Ectodermal cell (in vitro differentiated cells): Measurements from ENCODE around the gene SH3GLB1. TPM values are rescaled to one million over a fixed set of nuclear protein-coding genes. Genes with fewer than 3 reads are reported as not detected.
"Not testable (repeated sequence)": the region's sequence is repeated elsewhere in the genome, so short reads cannot be mapped to it uniquely, and the experiment has no call there.

ENCODE experiments used
- H3K27ac ChIP-seq: 2 replicates; pipeline ENCODE4 v1.7.0; 2013; ENCODE audit warnings: mild to moderate bottlenecking, low read depth, low read length; ENCODE audit not compliant: insufficient read depth, poor library complexity, severe bottlenecking
- H3K27me3 ChIP-seq: 2 replicates; pipeline ENCODE4 v1.7.0; 2013; ENCODE audit warnings: mild to moderate bottlenecking, low read length; ENCODE audit not compliant: insufficient read depth, control insufficient read depth, poor library complexity, severe bottlenecking
- H3K36me3 ChIP-seq: one replicate; pipeline ENCODE4 v1.7.0; 2013; ENCODE audit warnings: low read length; ENCODE audit not compliant: control insufficient read depth, insufficient read depth
- H3K4me1 ChIP-seq: one replicate; pipeline ENCODE4 v1.7.0; 2013; ENCODE audit warnings: low read length; ENCODE audit not compliant: control insufficient read depth, insufficient read depth
- H3K4me3 ChIP-seq: 2 replicates; pipeline ENCODE4 v1.7.0; 2013; ENCODE audit warnings: low read depth, low read length, control low read depth; ENCODE audit not compliant: insufficient read depth
- H3K9me3 ChIP-seq: 2 replicates; pipeline ENCODE4 v1.7.0; 2013; ENCODE audit warnings: mild to moderate bottlenecking, low read length, moderate library complexity; ENCODE audit not compliant: control insufficient read depth
- WGBS, 2 experiments: methylation state at CpG; one replicate each; pipeline ENCODE4 v1.1.7; 2013; ENCODE audit warnings: missing lambda C conversion rate in 2 of 2; 5-methylcytosine and 5-hydroxymethylcytosine counted together
- polyA plus RNA-seq, 4 experiments: library from polyadenylated mRNA; stranded (reverse); fragments of 50-300 nt; gene quantifications; one replicate each; pipeline ENCODE4 v1.2.3, GENCODE V29; 2013

The SH3GLB1 gene
- polyA plus RNA-seq (2013, experiment 1 of 4) = 38.1 TPM
- polyA plus RNA-seq (2013, experiment 2 of 4) = 44.0 TPM
- 29.6 TPM for polyA plus RNA-seq (2013, experiment 3 of 4)
- 37.8 TPM for polyA plus RNA-seq (2013, experiment 4 of 4)

- Histone ChIP-seq H3K9me3 (no peaks in the 10 kb centered on the region), H3K27me3 (no peaks in the 10 kb centered on the region), H3K27ac (peak within 1 kb of the TSS; percentile 92), H3K36me3 (no peaks in the 10 kb centered on the region), H3K4me3 (peak within 1 kb of the TSS; percentile 84), H3K4me1 (peaks cover 8% of the 10 kb centered on the region)
- WGBS, 2 experiments = 0% methylated on average over 71 of the region's 71 CpGs
Measured at GRCh38 chr1:86704458-86704971, at the start of gene SH3GLB1. SH3GLB1 (plus strand) TSS chr1:86704576; CDS start chr1:86704900, 324 bp downstream.

- H3K36me3 ChIP-seq, H3K27ac ChIP-seq, H3K27me3 ChIP-seq, H3K4me3 ChIP-seq, H3K4me1 ChIP-seq, H3K9me3 ChIP-seq: not testable (repeated sequence)
- WGBS, 2 experiments = 93 to 94% methylated on average over 7 of the region's 7 CpGs
Measured at GRCh38 chr1:86658381-86658780, 46.0 kb upstream of the SH3GLB1 start.

GRCh38 chr1:86666368-86666767, 38.0 kb upstream of the SH3GLB1 start:
- WGBS, 2 experiments = 89 to 94% methylated on average over 4 of the region's 4 CpGs
- Histone ChIP-seq H3K36me3 (no peaks in the 10 kb centered on the region), H3K4me3 (no peak overlapping the region), H3K27me3 (no peaks in the 10 kb centered on the region), H3K27ac (no peak overlapping the region), H3K4me1 (no peaks in the 10 kb centered on the region), H3K9me3 (no peaks in the 10 kb centered on the region)

GRCh38 chr1:86687595-86687994, 16.8 kb upstream of the SH3GLB1 start:
- no peaks in the 10 kb centered on the region for H3K27me3 ChIP-seq
- no peaks in the 10 kb centered on the region for H3K4me1 ChIP-seq
- H3K36me3 ChIP-seq = no peaks in the 10 kb centered on the region
- no peak overlapping the region for H3K27ac ChIP-seq
- H3K4me3 ChIP-seq = no peak overlapping the region
- no peaks in the 10 kb centered on the region for H3K9me3 ChIP-seq
- WGBS, 2 experiments = no CpG with 5 or more reads among the region's 1 CpG

- no peaks in the 10 kb centered on the region for H3K36me3 ChIP-seq
- no peaks in the 10 kb centered on the region for H3K27me3 ChIP-seq
- no peaks in the 10 kb centered on the region for H3K4me1 ChIP-seq
- H3K4me3 ChIP-seq = no peak overlapping the region
- no peak overlapping the region for H3K27ac ChIP-seq
- WGBS, 2 experiments = 50 to 57% methylated on average over 6 of the region's 6 CpGs
- no peaks in the 10 kb centered on the region for H3K9me3 ChIP-seq
Measured at GRCh38 chr1:86692641-86693040, 11.7 kb upstream of the SH3GLB1 start.

GRCh38 chr1:86695400-86695799, 9.0 kb upstream of the SH3GLB1 start:
- Histone ChIP-seq H3K9me3 (no peaks in the 10 kb centered on the region), H3K4me3 (no peak overlapping the region), H3K27me3 (no peaks in the 10 kb centered on the region), H3K36me3 (no peaks in the 10 kb centered on the region), H3K27ac (no peak overlapping the region), H3K4me1 (no peaks in the 10 kb centered on the region)
- WGBS, 2 experiments = 86 to 90% methylated on average over 2 of the region's 2 CpGs

GRCh38 chr1:86696522-86696921, 7.9 kb upstream of the SH3GLB1 start:
- no peaks in the 10 kb centered on the region for H3K4me1 ChIP-seq
- H3K4me3 ChIP-seq = no peak overlapping the region
- no peaks in the 10 kb centered on the region for H3K36me3 ChIP-seq
- H3K27ac ChIP-seq = no peak overlapping the region
- WGBS, 2 experiments = 86% methylated on average over 1 of the region's 1 CpG; no CpG with 5 or more reads in 1 of the 2 experiments
- no peaks in the 10 kb centered on the region for H3K9me3 ChIP-seq
- no peaks in the 10 kb centered on the region for H3K27me3 ChIP-seq

GRCh38 chr1:86699186-86699585, 5.2 kb upstream of the SH3GLB1 start:
- H3K9me3 ChIP-seq = no peaks in the 10 kb centered on the region
- no peak overlapping the region for H3K4me3 ChIP-seq
- 85 to 93% methylated on average over 2 of the region's 2 CpGs for WGBS, 2 experiments
- no peaks in the 10 kb centered on the region for H3K27me3 ChIP-seq
- no peak overlapping the region for H3K27ac ChIP-seq
- H3K36me3 ChIP-seq = no peaks in the 10 kb centered on the region
- H3K4me1 ChIP-seq = no peaks in the 10 kb centered on the region

GRCh38 chr1:86701731-86702130, 2.6 kb upstream of the SH3GLB1 start:
- Histone ChIP-seq H3K27ac (no peak overlapping the region), H3K9me3 (no peaks in the 10 kb centered on the region), H3K4me3 (no peak overlapping the region), H3K27me3 (no peaks in the 10 kb centered on the region), H3K4me1 (peaks cover 8% of the 10 kb centered on the region), H3K36me3 (no peaks in the 10 kb centered on the region)
- 83 to 85% methylated on average over 1 of the region's 1 CpG for WGBS, 2 experiments

- WGBS, 2 experiments = 89 to 99% methylated on average over 3 to 4 of the region's 5 CpGs
- H3K36me3 ChIP-seq, H3K4me1 ChIP-seq, H3K27ac ChIP-seq, H3K9me3 ChIP-seq, H3K27me3 ChIP-seq, H3K4me3 ChIP-seq: not testable (repeated sequence)
Measured at GRCh38 chr1:86702954-86703494, 1.4 kb upstream of the SH3GLB1 start.
